ENCODE measurements around the gene SCAMP2.
A peak's percentile ranks its signal among the peaks of the same experiment; 100 is the strongest.

SCAMP2 gene

DNA sequence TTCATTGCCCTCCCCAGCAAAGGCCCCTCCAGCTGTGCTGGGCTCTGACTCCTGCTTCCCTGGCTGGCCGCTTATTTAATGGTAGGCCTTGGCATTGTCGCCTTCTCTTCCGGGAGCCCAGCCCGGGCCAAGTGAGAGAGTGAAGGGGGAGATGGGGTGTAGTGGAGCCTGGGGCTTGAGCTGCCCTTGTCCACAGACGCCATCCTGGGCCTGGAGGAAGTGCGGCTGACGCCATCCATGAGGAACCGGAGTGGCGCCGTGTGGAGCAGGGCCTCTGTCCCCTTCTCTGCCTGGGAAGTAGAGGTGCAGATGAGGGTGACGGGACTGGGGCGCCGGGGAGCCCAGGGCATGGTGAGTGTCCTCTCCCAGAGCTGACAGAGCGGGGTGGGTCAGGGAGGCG, 57.2 kb downstream of the SCAMP2 start:
- H3K4me3 ChIP-seq (replicated peaks in 1 of 2; ENCODE audit: low read depth in 2 of 2, low read length in 2 of 2), result no peak overlapping the region
- DNase-seq (ENCODE audit: low read depth in 2 of 2), result no peak
- TF ChIP-seq, protein P1, sequence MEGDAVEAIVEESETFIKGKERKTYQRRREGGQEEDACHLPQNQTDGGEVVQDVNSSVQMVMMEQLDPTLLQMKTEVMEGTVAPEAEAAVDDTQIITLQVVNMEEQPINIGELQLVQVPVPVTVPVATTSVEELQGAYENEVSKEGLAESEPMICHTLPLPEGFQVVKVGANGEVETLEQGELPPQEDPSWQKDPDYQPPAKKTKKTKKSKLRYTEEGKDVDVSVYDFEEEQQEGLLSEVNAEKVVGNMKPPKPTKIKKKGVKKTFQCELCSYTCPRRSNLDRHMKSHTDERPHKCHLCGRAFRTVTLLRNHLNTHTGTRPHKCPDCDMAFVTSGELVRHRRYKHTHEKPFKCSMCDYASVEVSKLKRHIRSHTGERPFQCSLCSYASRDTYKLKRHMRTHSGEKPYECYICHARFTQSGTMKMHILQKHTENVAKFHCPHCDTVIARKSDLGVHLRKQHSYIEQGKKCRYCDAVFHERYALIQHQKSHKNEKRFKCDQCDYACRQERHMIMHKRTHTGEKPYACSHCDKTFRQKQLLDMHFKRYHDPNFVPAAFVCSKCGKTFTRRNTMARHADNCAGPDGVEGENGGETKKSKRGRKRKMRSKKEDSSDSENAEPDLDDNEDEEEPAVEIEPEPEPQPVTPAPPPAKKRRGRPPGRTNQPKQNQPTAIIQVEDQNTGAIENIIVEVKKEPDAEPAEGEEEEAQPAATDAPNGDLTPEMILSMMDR (IDR thresholded peaks at IDR 0.05; ENCODE audit: low read depth, low read length), result no peak

DNA sequence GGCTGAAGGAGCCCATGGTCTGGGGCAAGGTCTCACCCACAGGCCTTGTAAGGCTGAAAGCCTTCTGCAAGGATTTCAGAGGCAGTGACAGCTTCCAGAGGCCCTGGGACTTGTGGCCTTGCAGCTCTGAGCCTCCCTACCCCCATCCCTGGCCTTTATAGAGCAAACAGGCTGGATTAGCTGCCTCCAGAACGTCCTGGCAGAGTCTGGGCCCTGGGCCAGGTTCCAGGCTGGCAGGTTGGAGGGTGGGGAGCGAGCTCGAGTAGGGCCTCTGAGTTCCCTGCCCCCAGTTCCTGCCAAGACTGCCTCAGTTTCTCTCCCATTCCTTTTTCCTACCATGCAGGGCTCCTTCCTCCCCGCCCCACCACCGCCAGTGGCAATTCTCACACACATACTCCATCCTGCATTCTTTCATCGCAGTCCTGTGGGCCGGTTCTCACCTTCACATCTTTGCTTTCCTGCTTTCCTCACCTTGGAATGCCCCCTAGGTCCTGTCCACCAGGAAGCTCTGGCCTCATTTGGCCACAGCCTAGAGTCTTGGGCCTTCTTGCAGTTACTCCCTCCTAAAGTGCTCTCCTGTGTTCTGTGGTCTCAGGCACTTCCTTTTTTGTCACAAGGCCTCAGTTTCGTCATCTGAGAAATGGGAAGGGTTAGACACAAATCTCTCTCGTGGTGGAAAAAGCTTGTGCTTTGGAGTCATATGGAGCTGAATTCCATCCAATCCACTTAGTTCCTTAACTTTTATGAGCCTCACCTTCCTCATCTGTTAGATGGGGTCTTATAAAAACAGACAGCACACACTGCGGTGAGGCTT, 57.8 kb downstream of the SCAMP2 start:
- no peak for DNase-seq (ENCODE audit: low read depth in 2 of 2)
- TF ChIP-seq, protein P1 (IDR thresholded peaks at IDR 0.05; ENCODE audit: low read depth, low read length), result no peak
- H3K4me3 ChIP-seq (replicated peaks in 1 of 2; ENCODE audit: low read depth in 2 of 2, low read length in 2 of 2), result no peak overlapping the region

DNA sequence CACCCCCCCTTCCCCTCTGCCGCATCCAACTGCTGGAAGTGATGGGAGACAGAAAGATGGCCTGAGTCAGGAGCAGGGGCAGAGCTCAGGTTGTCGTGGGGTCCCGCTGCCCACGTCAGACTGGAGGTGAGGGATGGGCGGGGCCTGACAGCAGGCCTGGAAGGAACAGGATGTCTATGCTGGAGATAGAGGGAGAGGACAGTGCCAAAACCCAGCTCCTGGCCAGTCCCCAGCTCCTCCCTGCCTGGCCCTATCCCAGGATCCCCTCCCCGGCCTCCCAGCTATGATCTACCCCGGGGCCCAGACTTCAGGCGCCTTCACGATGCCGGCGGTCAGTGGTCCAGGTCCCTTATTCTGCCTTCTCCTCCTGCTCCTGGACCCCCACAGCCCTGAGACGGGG, 60.6 kb downstream of the SCAMP2 start, which contains the start of gene LMAN1L:
TSS of gene LMAN1L (plus strand) at position 303 of the 400 bp plus-strand sequence. CDS start at position 323, 20 bp downstream.
- TF ChIP-seq, protein P1 (IDR thresholded peaks at IDR 0.05; ENCODE audit: low read depth, low read length), result no peak
- no peak within 1 kb of the TSS for H3K4me3 ChIP-seq (replicated peaks in 1 of 2; ENCODE audit: low read depth in 2 of 2, low read length in 2 of 2)
- peak in 1 of 2 donors; percentile 47 for DNase-seq (ENCODE audit: low read depth in 2 of 2)

DNA sequence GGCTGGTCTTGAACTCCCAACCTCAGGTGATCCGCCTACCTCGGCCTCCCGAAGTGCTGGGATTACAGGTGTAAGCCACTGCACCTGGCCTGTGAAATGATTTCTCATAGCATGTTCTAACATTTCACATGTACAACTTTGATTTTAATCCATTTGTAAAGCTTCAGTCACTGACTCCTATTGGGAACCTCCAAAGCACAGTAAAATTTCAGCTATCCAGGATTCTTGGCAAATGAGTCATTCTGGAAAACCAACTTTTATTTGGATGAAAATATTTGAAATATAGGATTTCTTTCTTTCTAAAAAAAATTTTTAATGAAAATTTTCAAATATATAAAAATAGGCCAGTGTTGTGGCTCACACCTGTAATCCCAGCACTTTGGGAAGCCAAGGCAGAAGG, 63.2 kb downstream of the SCAMP2 start:
- no peak overlapping the region for H3K4me3 ChIP-seq (replicated peaks in 1 of 2; ENCODE audit: low read depth in 2 of 2, low read length in 2 of 2)
- TF ChIP-seq, protein P1 (IDR thresholded peaks at IDR 0.05; ENCODE audit: low read depth, low read length), result no peak
- no peak for DNase-seq (ENCODE audit: low read depth in 2 of 2)

DNA sequence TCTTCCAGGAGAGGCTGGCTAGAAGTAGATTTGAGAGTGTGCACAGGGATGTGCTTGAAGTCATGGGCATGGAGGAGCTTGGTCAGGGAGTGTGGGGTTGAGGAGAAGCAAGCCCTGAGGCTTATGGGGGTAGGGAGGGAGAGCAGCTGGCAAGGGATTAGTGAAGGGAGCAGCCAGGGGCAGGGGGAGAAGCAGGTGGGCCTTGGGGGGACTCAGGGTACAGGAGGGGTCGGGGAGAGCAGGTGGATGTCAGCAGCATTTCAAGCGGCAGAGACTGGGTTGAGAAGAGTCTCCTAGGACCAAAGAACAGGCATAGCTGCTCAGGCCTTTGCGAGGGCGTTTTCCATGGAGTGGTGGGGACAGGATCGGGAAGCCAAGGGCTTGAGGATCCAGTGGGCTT, 63.9 kb downstream of the SCAMP2 start:
- TF ChIP-seq, protein P1 (IDR thresholded peaks at IDR 0.05; ENCODE audit: low read depth, low read length), result no peak
- no peak for DNase-seq (ENCODE audit: low read depth in 2 of 2)

DNA sequence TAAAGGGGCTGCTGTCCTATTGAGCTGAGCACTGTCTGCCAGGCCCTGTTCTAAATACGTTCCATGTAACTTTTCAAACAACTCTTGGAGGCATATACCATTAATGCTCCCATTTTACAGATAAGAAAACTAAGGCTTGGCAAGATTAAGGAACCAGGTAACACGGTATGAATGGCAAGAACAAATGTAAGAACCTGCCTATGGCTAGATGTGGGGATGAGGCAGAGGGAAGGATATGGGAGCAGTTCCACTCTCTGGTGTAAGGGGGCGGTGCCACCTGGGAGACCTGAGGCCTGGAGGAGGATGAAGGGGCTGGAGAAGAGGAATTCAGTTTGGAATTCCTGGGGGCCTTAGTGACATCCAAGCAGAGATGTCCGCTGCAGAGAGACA, 64.3 kb downstream of the SCAMP2 start:
- TF ChIP-seq, protein P1 (IDR thresholded peaks at IDR 0.05; ENCODE audit: low read depth, low read length), result no peak
- no peak overlapping the region for H3K4me3 ChIP-seq (replicated peaks in 1 of 2; ENCODE audit: low read depth in 2 of 2, low read length in 2 of 2)
- no peak for DNase-seq (ENCODE audit: low read depth in 2 of 2)

More for the DNA sequence above, 63.9 kb downstream of the SCAMP2 start:
- H3K4me3 ChIP-seq (replicated peaks in 1 of 2; ENCODE audit: low read depth in 2 of 2, low read length in 2 of 2), result no peak overlapping the region
